ENCODE data around the gene CBLB. TPM values are rescaled to one million over a fixed set of nuclear protein-coding genes. Genes with fewer than 3 reads are reported as not detected.

The CBLB gene
- total RNA-seq, 1 donor from 2014 or later: 19.8 TPM

DNA sequence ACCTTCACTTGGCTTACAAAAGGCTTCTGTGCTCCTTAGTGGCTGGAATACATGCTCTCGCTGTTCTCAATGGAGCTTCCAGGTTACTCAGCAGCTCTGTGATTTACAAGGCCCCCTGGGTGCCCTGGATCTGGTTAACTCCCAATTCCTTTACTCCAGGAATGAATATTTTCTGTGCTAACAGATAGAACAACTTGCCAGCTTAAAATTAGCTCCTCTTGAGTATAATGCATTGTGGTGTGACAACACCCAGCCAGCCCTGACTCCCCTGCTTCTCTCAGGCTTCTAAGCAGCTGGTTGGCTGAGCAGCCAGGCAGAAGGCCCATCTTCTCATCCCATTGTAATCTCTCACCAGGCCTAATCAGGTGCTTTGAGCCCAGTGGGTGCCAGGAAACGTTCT, 255.7 kb downstream of the CBLB start:
- no peak overlapping the region for H3K27ac ChIP-seq (ENCODE audit: low read depth, low read length)
- no peaks in the 10 kb centered on the region for H3K9me3 ChIP-seq (ENCODE audit: control insufficient read depth in 3 of 3, low read length in 3 of 3)
- H3K4me3 ChIP-seq (ENCODE audit: low read length in 3 of 3): no peak overlapping the region
- H3K27me3 ChIP-seq (ENCODE audit: control insufficient read depth in 3 of 3, insufficient read depth in 3 of 3, low read length in 3 of 3): no peaks in the 10 kb centered on the region
- no peaks in the 10 kb centered on the region for H3K36me3 ChIP-seq (ENCODE audit: control insufficient read depth in 3 of 3, insufficient read depth in 3 of 3, low read length in 3 of 3)
- H3K9ac ChIP-seq (ENCODE audit: low read depth in 1 of 3, low read length in 3 of 3): no peak overlapping the region
- no peaks in the 10 kb centered on the region for H3K4me1 ChIP-seq (ENCODE audit: control insufficient read depth in 3 of 3, insufficient read depth in 3 of 3, low read length in 3 of 3)

DNA sequence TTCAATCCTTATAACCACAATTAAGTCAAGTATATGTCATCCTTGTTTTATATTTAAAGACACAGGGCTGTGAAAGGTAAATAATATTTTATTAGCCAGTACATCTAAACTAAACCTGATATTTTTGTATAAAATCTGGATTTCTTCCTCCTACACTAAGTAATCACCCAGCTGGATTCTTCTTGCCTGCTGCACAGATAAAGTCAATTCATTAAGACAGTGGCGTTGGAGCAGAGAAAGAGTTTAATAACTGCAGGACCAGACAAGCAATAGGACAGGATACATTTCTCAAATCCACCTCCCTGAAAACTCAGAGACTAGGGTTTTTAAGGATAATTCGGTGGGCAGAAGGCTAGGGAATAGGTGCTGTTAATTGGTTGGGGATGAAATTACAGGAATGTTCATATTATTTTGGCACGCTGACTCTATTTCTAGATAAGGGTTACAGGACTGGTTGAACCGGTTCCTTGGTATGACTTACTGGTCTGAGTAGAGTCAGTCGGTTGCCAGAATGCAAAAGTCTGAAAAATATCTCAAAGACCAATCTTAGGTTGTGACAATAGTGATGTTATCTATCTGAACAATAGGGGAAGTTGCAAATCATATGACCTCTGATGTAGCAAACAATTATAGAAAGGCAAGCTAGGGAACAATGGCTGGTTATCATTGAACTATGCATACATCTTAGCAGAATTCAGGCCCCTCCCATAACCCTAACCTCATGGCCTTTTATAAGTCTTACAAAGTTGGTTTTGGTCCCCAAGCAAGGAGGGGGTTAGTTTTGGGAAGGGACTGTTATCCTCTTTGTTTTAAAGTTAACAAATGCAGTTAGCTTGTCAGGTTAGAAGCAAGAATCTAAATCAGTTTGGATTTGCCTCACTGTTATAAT, 257.3 kb downstream of the CBLB start:
- no peaks in the 10 kb centered on the region for H3K36me3 ChIP-seq (ENCODE audit: control insufficient read depth in 3 of 3, insufficient read depth in 3 of 3, low read length in 3 of 3)
- no peaks in the 10 kb centered on the region for H3K9me3 ChIP-seq (ENCODE audit: control insufficient read depth in 3 of 3, low read length in 3 of 3)
- H3K4me3 ChIP-seq (ENCODE audit: low read length in 3 of 3): no peak overlapping the region
- no peak overlapping the region for H3K9ac ChIP-seq (ENCODE audit: low read depth in 1 of 3, low read length in 3 of 3)
- no peak overlapping the region for H3K27ac ChIP-seq (ENCODE audit: low read depth, low read length)
- H3K4me1 ChIP-seq (ENCODE audit: control insufficient read depth in 3 of 3, insufficient read depth in 3 of 3, low read length in 3 of 3): no peaks in the 10 kb centered on the region
- H3K27me3 ChIP-seq (ENCODE audit: control insufficient read depth in 3 of 3, insufficient read depth in 3 of 3, low read length in 3 of 3): no peaks in the 10 kb centered on the region

DNA sequence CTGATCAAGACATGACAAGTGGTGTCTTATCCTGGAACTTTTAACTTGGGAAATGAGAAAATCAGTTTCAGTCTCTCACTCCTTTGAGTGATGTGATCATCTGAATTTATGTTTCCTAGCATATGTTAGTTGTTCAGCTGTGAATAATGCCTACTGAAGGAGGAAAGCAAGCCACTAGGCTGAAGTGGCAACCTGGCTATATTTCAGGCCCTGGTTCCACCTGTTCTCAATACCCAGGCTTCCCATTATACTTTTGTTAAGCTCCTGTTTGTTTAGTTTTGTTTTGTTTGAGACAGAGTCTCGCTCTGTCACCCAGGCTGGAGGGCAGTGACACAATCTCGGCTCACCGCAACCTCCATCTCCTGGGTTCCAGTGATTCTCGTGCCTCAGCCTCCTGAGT, 258.3 kb downstream of the CBLB start:
- H3K4me1 ChIP-seq (ENCODE audit: control insufficient read depth in 3 of 3, insufficient read depth in 3 of 3, low read length in 3 of 3): no peaks in the 10 kb centered on the region
- H3K27me3 ChIP-seq (ENCODE audit: control insufficient read depth in 3 of 3, insufficient read depth in 3 of 3, low read length in 3 of 3): no peaks in the 10 kb centered on the region
- H3K9ac ChIP-seq (ENCODE audit: low read depth in 1 of 3, low read length in 3 of 3): no peak overlapping the region
- H3K9me3 ChIP-seq (ENCODE audit: control insufficient read depth in 3 of 3, low read length in 3 of 3): no peaks in the 10 kb centered on the region
- H3K27ac ChIP-seq (ENCODE audit: low read depth, low read length): no peak overlapping the region
- no peaks in the 10 kb centered on the region for H3K36me3 ChIP-seq (ENCODE audit: control insufficient read depth in 3 of 3, insufficient read depth in 3 of 3, low read length in 3 of 3)
- no peak overlapping the region for H3K4me3 ChIP-seq (ENCODE audit: low read length in 3 of 3)

DNA sequence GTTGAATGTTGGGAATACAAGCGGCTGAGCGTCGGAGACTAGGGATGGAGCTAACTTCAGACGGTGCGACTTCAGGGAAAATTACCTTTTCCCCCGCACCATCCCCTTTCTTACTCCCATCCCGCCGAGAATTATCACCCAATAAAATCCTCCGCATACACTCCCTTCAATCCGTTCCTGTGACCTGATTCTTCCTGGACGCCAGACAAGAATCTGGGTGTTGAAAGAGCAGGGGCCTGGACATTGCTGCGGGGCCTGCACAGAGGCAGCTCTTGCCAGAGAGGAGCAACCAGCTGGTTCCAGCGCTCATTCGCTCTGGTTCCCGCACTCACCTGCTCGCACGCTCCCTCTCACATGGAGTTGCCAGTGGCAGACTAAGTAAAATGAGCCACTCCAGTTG, 260.2 kb downstream of the CBLB start:
- no peak overlapping the region for H3K27ac ChIP-seq (ENCODE audit: low read depth, low read length)
- H3K27me3 ChIP-seq (ENCODE audit: control insufficient read depth in 3 of 3, insufficient read depth in 3 of 3, low read length in 3 of 3): no peaks in the 10 kb centered on the region
- H3K4me1 ChIP-seq (ENCODE audit: control insufficient read depth in 3 of 3, insufficient read depth in 3 of 3, low read length in 3 of 3): no peaks in the 10 kb centered on the region
- no peaks in the 10 kb centered on the region for H3K9me3 ChIP-seq (ENCODE audit: control insufficient read depth in 3 of 3, low read length in 3 of 3)
- H3K36me3 ChIP-seq (ENCODE audit: control insufficient read depth in 3 of 3, insufficient read depth in 3 of 3, low read length in 3 of 3): no peaks in the 10 kb centered on the region
- H3K9ac ChIP-seq (ENCODE audit: low read depth in 1 of 3, low read length in 3 of 3): no peak overlapping the region
- H3K4me3 ChIP-seq (ENCODE audit: low read length in 3 of 3): no peak overlapping the region

DNA sequence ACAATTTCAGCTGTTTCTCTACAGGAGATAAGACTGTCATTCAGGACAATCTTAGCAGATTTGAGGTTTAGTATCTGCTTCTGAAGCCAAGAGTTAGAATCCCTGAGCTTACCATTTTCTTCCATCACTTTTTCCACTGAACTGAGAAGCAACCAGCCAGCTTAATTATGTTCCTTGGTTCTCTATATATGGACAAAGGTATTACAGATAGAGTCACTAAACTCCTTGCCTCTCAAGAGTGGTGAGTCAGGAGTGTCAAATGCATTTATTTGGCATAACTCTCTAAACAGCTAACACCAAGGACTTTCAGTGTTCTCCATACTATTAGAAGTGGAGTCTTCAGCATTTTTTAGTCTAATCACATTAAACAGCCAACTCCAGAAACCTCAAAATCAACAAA, 262.8 kb downstream of the CBLB start:
- no peak overlapping the region for H3K27ac ChIP-seq (ENCODE audit: low read depth, low read length)
- no peaks in the 10 kb centered on the region for H3K4me1 ChIP-seq (ENCODE audit: control insufficient read depth in 3 of 3, insufficient read depth in 3 of 3, low read length in 3 of 3)
- H3K4me3 ChIP-seq (ENCODE audit: low read length in 3 of 3): no peak overlapping the region
- H3K36me3 ChIP-seq (ENCODE audit: control insufficient read depth in 3 of 3, insufficient read depth in 3 of 3, low read length in 3 of 3): no peaks in the 10 kb centered on the region
- no peaks in the 10 kb centered on the region for H3K9me3 ChIP-seq (ENCODE audit: control insufficient read depth in 3 of 3, low read length in 3 of 3)
- no peaks in the 10 kb centered on the region for H3K27me3 ChIP-seq (ENCODE audit: control insufficient read depth in 3 of 3, insufficient read depth in 3 of 3, low read length in 3 of 3)
- no peak overlapping the region for H3K9ac ChIP-seq (ENCODE audit: low read depth in 1 of 3, low read length in 3 of 3)
